ENCODE measurements around the gene FSHR.

GRCh38 chr2:49177194-49177593 is 22.9 kb upstream of the FSHR start:
- TF ChIP-seq EP300 (IDR thresholded peaks at IDR 0.05) (no peak), POLR2A (IDR thresholded peaks at IDR 0.05) (no peak), CTCF (IDR thresholded peaks at IDR 0.05) (no peak)
